ENCODE results near the gene MUCL3. TPM values are rescaled to one million over a fixed set of nuclear protein-coding genes. Genes with fewer than 3 reads are reported as not detected.
A peak's percentile ranks its signal among the peaks of the same experiment; 100 is the strongest.

The MUCL3 gene
- total and polyA plus RNA-seq, 8 donors = 0.87 to 346 (median 76.8) TPM

- no peak for DNase-seq
- no peak for TF ChIP-seq EP300 (IDR thresholded peaks at IDR 0.05)
- TF ChIP-seq CTCF (IDR thresholded peaks at IDR 0.05) = no peak
- no peak for TF ChIP-seq POLR2AphosphoS5 (IDR thresholded peaks at IDR 0.05)
- TF ChIP-seq POLR2A (IDR thresholded peaks at IDR 0.05) = no peak
- no peak overlapping the region for H3K4me3 ChIP-seq
- 84 to 89% (median 85%) methylated on average over 5 of the region's 5 CpGs for WGBS, 5 donors
- no peak overlapping the region for H3K27ac ChIP-seq
- intact Hi-C loops (cut with DNase I; ENCODE audit: low total_unique reads) = no loop called here
- no peaks in the 10 kb centered on the region for H3K9me3 ChIP-seq
- H3K36me3 ChIP-seq = peaks cover 0 to 17% (median 0%) of the 10 kb centered on the region in 4 donors
- peaks cover 0 to 31% (median 0%) of the 10 kb centered on the region in 3 donors for H3K27me3 ChIP-seq
- H3K4me1 ChIP-seq = peaks cover 6 to 23% (median 20%) of the 10 kb centered on the region in 4 donors
Measured at GRCh38 chr6:30945281-30945680, 4.5 kb downstream of the MUCL3 start.

- DNase-seq = peak in 1 of 2 donors; percentile 60
- Histone ChIP-seq H3K27me3 (peaks cover 0 to 19% (median 0%) of the 10 kb centered on the region in 3 donors), H3K4me1 (peaks cover 6 to 12% (median 11%) of the 10 kb centered on the region in 4 donors), H3K4me3 (no peak overlapping the region), H3K27ac (peak overlapping the region in 1 of 5 donors; percentile 43), H3K36me3 (peaks cover 0 to 25% (median 0%) of the 10 kb centered on the region in 4 donors), H3K9me3 (no peaks in the 10 kb centered on the region)
- intact Hi-C loops (cut with DNase I; ENCODE audit: low total_unique reads) = no loop called here
- 34 to 68% (median 44%) methylated on average over 4 of the region's 4 CpGs for WGBS, 5 donors
- TF ChIP-seq CTCF (IDR thresholded peaks at IDR 0.05) (no peak), EP300 (IDR thresholded peaks at IDR 0.05) (no peak), POLR2A (IDR thresholded peaks at IDR 0.05) (no peak), POLR2AphosphoS5 (IDR thresholded peaks at IDR 0.05) (peak in 1 of 3 donors; percentile 23)
Measured at GRCh38 chr6:30947231-30947630, 6.5 kb downstream of the MUCL3 start.

- H3K36me3 ChIP-seq = peaks cover 0 to 25% (median 0%) of the 10 kb centered on the region in 4 donors
- intact Hi-C loops (cut with DNase I; ENCODE audit: low total_unique reads) = no loop called here
- WGBS, 5 donors = 64 to 84% (median 74%) methylated on average over 6 of the region's 6 CpGs
- H3K4me1 ChIP-seq = no peaks in the 10 kb centered on the region
- no peak for TF ChIP-seq POLR2AphosphoS5 (IDR thresholded peaks at IDR 0.05)
- no peak for TF ChIP-seq CTCF (IDR thresholded peaks at IDR 0.05)
- no peak for TF ChIP-seq POLR2A (IDR thresholded peaks at IDR 0.05)
- TF ChIP-seq EP300 (IDR thresholded peaks at IDR 0.05) = no peak
- DNase-seq = no peak
- no peak overlapping the region for H3K27ac ChIP-seq
- no peak overlapping the region for H3K4me3 ChIP-seq
- no peaks in the 10 kb centered on the region for H3K9me3 ChIP-seq
- peaks cover 0 to 7% (median 0%) of the 10 kb centered on the region in 3 donors for H3K27me3 ChIP-seq
Measured at GRCh38 chr6:30948811-30949210, 8.0 kb downstream of the MUCL3 start.

GRCh38 chr6:30951907-30952469 is 11.2 kb downstream of the MUCL3 start:
- no peak overlapping the region for H3K4me3 ChIP-seq
- 77 to 91% (median 86%) methylated on average over 5 of the region's 5 CpGs for WGBS, 5 donors
- intact Hi-C loops (cut with DNase I; ENCODE audit: low total_unique reads) = no loop called here
- TF ChIP-seq POLR2AphosphoS5 (IDR thresholded peaks at IDR 0.05) = no peak
- no peak for TF ChIP-seq CTCF (IDR thresholded peaks at IDR 0.05)
- TF ChIP-seq EP300 (IDR thresholded peaks at IDR 0.05) = no peak
- no peak for TF ChIP-seq POLR2A (IDR thresholded peaks at IDR 0.05)
- no peaks in the 10 kb centered on the region for H3K9me3 ChIP-seq
- no peak for DNase-seq
- H3K27ac ChIP-seq = no peak overlapping the region
- peaks cover 3 to 18% (median 14%) of the 10 kb centered on the region in 4 donors for H3K4me1 ChIP-seq
- peaks cover 0 to 29% (median 6%) of the 10 kb centered on the region in 3 donors for H3K27me3 ChIP-seq
- peaks cover 0 to 25% (median 0%) of the 10 kb centered on the region in 4 donors for H3K36me3 ChIP-seq
